Stimulated activated naive CD4-positive, alpha-beta T cell treated with Interleukin-2 at 50 U/mL for 16 hours (primary cell): ENCODE data around the gene PPARA.

Experiments used
- DNase-seq: peaks from one replicate; lab custom pipeline; 2025; lab: John Stamatoyannopoulos, UW

The PPARA gene

DNA sequence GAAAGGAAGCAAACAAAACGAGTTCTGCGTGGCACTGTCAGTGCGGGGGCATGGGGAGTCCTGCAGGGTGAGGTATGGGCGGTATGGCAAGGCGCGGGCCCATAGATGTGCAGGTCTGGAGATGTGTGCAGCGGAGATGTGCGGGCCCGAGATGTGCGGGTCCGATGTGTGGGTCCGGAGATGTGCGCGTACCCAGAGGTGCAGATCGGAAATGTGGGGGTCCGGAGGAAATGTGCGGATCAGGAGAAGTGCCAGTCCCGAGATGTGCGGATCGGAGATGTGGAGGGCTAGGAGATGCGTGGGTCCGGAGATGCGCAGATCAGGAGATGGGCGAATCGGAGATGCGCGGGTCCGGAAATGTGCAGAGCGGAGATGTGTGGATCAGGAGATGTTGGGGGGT is 63.8 kb downstream of the PPARA start:
- no peak for DNase-seq

DNA sequence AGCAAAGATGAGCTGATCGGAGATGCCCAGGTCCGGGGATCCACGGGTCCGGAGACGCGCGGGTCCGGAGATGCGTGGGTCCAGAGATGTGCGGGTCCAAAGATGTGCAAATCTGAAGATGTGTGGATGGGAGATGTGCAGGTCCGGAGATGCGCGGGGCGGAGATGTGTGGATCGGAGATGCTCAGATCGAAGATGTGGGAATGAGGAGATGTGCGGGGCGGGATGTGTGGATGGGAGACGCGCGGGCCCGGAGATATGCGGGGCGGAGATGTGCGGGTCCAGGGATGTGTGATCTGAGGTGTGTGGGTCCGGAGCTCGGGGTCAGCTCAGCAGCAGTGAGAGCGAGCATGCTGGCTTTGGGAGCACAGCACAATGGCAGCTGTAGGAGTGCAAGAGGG is 64.3 kb downstream of the PPARA start:
- DNase-seq: no peak

DNA sequence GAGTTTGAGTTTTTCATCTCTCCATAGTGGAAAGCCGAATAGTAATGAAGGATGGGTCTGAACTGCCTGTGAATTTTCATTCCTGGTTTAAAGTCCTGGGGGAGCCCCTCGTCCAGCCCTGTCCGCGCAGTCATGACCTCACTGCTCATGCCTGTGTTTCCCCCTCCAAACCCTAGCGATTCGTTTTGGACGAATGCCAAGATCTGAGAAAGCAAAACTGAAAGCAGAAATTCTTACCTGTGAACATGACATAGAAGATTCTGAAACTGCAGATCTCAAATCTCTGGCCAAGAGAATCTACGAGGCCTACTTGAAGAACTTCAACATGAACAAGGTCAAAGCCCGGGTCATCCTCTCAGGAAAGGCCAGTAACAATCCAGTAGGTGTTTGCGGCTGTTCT is 69.3 kb downstream of the PPARA start:
- DNase-seq: no peak

DNA sequence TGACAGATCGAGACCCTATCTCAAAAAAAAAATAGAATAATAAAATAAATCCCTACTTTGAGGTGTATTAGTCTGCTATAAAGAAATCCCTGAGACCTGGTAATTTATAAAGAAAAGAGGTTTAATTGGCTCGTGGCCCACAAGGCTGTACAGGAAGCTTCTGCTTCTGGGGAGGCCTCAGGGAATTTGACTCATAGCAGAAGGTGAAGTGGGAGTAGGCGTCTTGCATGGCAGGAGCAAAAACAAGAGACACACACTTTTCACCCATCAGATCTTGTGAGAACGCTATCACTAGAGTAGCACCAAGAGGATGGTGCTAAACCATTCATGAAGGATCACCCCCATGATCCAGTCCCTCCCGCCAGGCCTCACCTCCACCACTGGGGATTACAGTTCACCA is 70.6 kb downstream of the PPARA start:
- DNase-seq: no peak

DNA sequence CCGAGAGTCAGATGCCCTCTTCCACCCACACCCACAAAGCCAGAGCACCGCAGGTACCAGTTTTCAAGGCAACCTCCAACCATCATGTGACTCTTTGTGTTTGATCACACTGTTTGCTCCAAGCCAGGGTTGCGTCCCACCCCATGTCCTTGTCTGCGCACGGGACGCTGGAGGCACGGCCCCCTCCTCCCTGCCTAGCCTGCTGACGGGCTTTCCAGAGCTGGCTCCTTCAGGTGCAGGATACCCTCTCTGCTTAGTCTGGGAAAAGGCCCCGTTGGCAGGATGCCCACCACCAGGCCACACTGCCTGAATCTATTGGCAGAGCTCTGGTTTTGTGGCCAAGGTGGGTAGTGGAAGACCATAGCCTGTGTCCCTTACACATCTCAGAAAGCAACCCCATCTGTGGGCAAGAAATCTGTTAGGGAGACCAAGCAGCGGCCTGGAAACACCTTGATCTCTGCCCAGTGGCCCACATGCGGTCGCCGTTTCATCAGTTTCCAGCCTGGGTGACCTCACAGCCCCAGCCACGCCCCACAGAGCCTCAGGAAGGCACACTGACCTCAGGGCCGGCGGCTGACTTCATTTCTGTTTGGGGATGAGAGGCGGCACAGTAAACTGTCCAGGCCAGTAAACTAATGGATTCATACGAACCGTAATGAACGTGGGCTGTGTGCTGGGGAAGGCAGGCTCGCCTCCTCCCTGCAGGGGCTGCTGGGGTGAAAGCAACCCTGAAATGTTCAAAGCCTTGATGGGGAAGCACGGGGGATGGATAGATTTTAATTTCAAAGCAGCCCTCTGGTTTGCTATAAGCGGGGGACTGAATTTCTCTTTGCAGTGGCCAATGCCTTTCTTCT is 73.9 kb downstream of the PPARA start:
- DNase-seq: no peak

DNA sequence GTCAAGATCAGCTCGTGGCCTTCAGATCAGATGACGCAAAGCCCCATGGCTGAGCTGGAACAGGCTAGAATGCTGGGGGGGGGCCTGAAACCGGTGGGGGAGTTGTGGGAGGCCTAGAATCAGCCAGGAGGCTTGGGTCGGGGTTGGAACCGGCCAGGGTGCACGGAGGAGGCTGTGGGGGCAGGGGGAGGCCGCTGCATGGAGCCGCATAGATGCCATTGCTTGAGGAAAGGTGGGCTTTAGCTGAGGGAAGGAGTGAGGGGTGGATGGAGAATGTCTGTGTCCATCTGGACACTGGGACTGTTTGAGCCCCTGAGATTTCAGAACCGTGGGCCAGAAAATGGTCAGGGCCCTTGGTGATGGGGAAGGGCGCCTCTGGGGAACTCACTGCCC is 74.6 kb downstream of the PPARA start:
- DNase-seq: no peak

DNA sequence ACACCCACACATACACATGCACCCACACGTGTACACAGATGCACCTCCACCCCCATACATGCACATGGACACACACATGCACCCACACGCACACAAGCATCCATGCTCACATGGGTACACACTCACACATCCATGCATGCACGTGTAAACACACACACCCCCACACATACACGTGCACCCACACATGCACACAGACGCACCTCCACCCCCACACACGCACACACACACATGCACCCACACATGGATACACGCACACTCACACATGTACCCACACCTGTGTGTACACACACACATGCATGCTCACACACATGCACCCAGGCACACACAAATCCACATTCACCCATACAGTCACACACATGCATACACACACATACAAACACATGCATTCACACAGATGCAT is 75.3 kb downstream of the PPARA start:
- no peak for DNase-seq

DNA sequence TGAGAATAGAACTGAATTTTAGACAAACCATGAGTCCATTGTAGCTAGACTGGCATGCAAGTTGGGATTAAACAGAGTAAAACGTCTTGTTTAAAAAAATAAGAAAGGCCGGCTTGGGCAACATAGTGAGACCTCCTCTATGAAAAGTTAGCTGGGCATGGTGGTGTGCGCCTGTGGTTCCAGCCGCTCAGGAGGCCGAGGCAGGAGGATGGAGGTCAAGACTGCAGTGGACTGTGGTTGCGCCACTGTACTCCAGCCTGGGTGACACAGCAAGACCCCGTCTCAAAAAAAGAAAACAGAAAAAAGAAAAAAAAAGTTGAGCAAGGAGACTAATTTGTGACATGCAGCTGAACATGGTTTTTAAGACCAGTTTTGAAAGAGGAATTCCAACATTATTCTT is 76.3 kb downstream of the PPARA start:
- no peak for DNase-seq

DNA sequence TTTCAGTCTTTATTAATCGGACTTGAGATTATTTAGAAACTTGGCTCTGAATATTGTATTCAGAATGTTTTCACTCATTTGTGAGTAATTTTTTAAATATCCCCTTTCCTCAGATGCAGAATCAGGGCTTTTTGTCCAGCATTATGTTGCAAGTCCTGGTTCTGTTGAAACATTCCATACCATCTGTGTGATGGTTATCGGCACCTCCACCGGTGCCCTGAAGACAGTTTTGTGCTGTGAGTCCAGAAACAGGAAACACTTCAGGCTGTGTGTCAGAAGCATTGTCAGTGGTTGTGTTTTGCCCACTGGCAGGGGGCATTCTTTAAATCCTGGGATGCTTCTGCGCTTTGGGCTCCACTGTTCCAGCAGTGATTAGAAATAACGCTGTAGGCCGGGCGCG is 79.4 kb downstream of the PPARA start:
- no peak for DNase-seq

DNA sequence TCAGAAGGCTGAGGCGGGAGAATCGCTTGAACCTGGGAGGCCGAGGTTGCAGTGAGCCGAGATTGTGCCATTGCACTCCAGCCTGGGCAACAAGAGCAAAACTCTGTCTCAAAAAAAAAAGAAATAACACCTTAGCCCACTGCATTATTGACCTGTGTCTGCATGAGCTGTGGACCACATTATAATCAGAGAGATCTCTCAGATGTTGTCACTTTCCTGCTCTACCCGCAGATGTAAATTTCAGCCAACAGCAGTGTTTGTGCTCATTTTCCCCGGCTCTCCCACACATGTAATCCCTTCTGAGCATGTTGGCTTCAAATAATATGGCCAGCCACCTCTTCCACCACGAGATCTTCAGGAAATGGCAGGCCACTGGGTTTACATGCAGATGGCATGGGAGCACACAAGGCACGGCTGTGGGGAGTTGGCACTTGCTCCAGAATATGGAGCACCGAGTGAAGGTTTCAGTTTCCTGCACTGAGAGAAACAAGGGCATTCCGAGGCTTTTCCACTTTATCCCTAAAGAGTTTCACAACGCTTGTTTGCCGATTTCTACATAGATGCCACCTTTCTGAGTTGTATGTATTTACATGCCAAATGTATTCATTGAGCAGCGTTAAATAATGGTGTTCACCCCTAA is 80.1 kb downstream of the PPARA start:
- DNase-seq: no peak

DNA sequence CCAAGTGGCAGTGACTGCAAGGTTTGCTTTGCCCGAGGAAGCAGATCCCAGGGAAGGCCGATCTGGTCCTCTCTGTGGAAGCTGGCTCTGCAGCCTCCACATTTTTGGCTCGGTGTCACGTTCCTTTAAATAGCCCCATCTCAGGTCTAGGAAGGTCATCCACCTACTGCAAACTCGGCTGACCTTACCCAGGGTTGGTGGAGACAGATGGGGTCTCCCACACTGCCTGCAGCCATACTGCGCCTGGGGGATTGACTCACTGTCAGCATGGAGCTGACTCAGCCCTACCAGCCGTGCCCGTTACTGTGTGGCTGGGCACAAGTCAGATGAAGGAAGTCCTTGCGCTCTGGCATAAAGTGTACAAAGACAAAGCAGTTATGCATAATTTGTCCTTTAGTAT is 82.9 kb downstream of the PPARA start:
- no peak for DNase-seq

DNA sequence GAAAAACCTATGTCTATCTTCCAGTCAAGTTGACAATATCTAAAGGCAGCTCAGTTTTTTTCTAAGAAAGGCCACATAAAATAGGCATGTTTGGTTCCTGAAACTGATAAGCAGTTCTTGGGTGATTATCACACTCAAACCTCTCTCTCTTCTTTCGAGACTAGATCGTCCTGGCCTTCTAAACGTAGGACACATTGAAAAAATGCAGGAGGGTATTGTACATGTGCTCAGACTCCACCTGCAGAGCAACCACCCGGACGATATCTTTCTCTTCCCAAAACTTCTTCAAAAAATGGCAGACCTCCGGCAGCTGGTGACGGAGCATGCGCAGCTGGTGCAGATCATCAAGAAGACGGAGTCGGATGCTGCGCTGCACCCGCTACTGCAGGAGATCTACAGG is 84.6 kb downstream of the PPARA start:
- DNase-seq: no peak

DNA sequence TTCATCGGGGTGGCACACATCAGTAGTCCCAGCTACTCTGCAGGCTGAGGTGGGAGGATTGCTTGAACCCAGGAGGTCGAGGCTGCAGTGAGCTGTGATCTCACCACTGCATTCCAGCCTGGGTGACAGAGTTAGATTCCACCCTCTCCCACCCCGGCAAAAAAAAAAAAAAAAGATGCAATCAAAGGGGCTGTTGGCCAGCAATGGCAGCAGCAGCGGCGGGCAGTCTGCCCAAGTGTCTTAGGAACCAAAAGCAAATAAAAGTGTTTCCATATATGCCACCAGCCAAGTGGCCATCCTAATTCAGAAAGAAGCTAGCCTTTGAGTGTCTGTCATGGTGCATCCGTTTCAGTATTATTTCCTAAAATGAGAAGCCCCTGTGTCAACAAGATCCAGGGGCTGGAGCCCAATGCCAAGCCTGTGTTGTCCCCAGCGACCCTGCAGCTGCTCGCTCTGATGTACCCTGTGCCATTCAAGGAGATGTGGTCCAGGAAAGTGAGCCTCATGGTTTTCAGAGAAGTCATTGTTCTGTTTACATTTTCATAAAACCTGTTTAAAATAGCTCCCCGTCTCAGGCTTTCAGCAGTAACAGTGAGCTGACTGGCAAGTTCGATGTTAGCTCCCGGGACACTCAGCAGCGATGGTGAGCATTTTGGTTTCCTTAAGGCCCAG is 87.3 kb downstream of the PPARA start:
- no peak for DNase-seq

DNA sequence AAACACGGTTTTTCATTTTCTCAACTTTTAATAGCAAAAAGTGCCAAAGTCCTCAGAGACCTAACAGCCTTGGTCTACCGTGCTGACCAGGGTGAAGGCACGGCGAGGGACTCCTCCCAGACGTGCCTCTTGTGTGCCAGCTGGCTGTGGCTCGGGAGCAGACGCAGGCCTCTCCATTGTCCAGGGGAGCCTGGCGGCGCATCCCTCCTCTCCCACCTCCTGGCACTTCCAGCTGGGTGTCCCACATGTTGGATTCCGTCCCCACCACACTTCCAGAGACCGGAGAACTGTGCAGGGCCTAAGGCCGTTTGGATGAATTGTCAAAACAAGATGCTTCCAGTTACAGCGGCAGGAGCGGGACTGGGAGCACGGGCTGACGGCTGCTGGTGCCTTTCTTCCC is 88.2 kb downstream of the PPARA start:
- DNase-seq: no peak

DNA sequence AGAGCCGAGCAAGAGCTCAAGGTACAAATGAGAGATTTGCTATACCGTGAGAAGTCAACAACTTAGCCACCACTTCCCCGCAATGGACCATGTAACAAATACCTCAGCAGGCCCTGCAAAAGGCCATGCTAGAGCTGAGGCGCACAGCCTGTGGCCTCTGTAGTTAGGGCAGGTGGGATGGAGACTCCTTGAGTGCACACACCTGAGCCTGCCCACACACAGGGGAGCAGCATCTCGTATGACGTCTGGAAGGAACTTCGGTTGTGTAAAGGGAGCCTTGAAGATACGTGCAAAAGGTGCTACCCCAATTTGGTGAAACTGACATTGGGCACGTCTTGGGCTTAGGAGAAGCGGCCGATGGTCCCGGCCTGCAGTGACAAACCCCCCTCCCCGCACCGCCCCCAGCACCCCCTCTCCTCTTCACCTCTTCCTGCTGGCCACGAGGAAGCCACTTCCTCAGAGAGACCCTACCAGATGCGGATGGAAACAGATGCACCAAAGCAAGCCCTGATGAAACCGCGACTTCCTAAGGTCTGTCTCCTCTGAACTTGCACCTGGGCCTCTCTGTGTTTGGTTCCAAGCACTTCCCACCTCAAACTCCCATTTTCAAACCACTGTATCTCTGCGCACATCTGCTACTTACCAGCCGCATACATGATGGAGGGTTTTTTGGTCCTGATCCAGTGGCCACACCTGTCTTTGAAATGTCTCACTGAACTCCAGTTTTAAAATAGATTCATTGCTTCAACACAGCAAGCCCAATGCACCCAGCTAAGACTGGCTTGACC is 89.1 kb downstream of the PPARA start:
- no peak for DNase-seq

DNA sequence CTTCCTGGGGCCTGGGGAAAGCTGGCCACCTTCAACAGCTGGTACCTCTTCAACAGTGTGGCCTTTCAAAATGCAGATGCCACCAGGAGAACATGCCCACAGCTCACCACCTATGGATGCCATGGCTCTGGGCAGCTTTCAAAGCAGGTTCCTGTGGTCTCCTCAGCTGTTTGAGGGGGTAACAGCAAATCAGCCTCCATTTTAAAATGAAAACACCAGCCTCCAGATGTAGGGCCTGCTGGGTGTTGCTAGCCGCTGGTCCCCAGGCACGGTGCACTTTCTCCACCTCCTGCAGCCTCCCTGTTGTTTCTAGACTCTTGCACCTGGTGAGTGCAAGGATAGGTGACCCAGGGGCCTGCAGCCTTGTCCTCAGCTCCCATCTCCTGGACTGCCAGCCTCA is 89.7 kb downstream of the PPARA start:
- no peak for DNase-seq

DNA sequence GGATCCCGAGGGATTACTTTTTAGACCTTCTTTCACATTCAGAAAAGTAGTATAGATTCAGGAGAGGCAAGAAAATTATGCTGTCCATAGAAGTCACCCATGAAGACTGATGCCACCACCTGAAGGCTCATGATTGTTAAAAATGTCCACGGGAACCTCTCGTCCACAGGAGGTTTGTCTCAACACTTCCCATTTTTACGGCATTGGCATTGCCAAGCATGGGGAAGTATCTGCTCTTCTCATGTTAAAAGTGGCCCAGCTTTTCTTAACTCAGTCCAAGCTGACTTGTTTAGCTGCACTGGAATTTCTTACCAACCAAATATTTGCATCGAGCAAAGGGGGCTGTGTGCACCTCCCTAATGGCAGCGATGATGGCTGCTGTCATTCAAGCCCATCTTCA is 90.2 kb downstream of the PPARA start:
- no peak for DNase-seq

DNA sequence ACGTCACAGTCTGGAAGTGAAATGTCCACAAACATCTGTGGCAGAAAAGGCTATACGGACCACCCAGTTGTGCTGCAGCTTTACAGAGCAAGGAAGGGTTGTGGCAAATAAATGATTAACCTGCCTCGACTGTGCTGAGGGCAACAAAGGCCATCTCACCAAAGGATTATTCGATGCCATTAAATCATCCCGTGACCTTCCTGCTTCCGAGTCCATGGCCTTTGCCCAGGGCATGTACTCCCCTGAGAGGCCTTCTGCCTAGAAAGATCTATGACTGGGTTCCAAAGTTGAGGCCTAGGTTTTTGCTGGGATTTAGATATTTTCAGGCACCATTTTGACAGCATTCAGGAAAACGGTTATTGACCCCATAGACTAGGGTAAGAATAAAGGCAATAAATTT is 90.6 kb downstream of the PPARA start:
- no peak for DNase-seq

DNA sequence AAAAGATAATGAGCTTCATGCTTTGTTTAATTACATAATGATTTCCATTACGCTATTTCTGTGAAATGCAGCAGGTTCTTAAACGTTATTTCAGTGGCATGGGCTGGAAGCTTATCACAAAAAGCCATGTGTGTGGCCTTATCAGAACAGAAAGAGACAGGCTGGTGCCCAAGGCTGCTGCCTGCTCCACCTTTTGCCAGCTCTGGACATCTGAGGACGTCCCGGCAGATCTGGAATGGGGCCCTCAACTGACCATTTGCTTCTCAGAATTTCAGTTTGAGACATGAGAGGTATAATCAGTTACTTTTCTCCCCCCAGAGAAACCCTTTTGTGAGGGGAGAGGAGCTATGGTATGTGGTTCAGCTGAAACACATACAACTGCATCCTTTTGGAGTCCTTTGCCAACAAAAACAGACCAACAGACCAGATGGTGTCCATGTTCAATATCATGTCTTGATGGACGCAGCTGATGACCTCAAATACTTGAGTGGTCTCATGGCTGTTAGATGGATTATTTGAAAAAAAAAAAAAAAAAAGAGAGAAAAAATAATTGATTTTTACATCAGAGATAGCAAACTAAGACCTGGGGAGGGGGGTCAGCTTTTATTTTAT is 91.2 kb downstream of the PPARA start:
- no peak for DNase-seq

DNA sequence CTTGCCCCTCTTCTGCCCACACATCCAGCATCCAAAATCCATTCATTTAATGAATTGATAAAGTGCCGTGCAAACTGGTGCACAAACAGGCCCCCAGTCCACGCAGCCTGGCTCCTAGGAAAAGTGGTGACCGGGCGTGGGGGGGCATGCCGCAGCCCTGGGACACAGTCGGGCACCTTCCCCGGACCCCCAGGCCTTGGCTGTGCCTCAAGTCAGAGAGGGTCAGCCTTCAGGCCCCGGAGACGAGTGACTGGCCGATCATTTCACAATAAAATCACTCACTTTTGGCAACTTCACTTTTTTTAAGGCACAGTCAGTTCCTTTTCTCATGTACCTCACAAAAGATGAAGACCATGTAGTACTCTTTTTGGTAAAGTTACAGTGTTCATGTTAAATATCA is 91.8 kb downstream of the PPARA start:
- no peak for DNase-seq

DNA sequence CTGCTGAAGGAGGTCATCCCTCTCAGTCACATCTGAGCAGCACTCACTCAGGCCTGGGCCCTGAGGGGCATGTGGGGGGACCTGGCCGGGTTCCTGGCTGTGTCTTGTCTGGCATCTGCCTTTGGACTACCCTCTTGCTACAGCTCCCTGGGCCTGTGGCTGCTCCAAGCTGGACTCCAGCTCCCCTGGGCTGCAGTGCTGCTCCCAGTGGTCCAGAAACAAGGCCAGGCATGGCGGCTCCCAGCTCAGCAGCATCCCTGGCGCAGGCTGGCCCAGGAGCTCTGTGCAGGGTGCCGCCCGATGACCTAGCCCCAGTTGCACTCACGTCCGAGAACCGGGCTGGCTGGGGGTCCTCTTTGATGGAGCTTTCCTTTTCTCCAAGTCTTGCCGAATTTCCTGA is 94.4 kb downstream of the PPARA start:
- DNase-seq: no peak

DNA sequence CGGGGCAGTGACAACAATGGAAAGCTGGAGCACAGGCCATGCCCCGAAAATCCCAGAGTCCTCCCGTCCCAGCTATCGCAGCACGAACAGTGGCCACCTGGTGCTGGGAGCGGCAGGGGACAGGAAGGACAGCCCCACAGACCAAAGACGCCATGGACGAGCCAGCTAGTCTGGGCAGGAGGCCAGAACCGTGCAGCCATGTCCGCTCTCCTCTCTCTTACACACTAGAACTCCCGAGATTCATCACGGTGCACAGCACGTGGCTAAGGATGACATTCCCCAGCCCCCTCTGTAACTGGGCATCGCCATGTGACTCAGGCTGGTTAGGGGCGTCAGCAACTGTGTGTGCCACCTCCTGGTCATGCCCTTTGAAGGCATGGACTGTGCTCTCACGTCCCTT is 95.2 kb downstream of the PPARA start:
- DNase-seq: no peak
